ENCODE measurements around the gene PSMB11.
"Not testable (repeated sequence)": the region's sequence is repeated elsewhere in the genome, so short reads cannot be mapped to it uniquely, and the experiment has no call there.

Gene PSMB11, protein sequence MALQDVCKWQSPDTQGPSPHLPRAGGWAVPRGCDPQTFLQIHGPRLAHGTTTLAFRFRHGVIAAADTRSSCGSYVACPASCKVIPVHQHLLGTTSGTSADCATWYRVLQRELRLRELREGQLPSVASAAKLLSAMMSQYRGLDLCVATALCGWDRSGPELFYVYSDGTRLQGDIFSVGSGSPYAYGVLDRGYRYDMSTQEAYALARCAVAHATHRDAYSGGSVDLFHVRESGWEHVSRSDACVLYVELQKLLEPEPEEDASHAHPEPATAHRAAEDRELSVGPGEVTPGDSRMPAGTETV

DNA sequence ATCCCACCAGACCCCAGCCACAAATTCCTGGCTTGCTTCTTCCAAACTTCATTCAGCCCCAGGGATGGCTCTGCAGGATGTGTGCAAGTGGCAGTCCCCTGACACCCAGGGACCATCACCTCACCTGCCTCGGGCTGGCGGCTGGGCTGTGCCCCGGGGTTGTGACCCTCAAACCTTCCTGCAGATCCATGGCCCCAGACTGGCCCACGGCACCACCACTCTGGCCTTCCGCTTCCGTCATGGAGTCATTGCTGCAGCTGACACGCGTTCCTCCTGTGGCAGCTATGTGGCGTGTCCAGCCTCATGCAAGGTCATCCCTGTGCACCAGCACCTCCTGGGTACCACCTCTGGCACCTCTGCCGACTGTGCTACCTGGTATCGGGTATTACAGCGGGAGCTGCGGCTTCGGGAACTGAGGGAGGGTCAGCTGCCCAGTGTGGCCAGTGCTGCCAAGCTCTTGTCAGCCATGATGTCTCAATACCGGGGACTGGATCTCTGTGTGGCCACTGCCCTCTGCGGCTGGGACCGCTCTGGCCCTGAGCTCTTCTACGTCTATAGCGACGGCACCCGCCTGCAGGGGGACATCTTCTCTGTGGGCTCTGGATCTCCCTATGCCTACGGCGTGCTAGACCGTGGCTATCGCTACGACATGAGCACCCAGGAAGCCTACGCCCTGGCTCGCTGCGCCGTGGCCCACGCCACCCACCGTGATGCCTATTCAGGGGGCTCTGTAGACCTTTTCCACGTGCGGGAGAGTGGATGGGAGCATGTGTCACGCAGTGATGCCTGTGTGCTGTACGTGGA, at the start of gene PSMB11:
Gene PSMB11, plus strand, starts transcription at position 51 of the 804 bp plus-strand sequence. Its CDS starts 14 bp downstream, at position 65.
- DNase-seq, result no peak

GRCh38 chr14:22993517-22993916, 48.5 kb upstream of the PSMB11 start:
- no peak for DNase-seq

- DNase-seq, result peak; percentile 56
Measured at GRCh38 chr14:22994762-22995275, 47.2 kb upstream of the PSMB11 start.

- no peak for DNase-seq
Measured at GRCh38 chr14:22995889-22996625, 46.0 kb upstream of the PSMB11 start.

- no peak for DNase-seq
Measured at GRCh38 chr14:22996768-22997654, 45.0 kb upstream of the PSMB11 start.

GRCh38 chr14:22997676-22998323, 44.2 kb upstream of the PSMB11 start:
- DNase-seq, result no peak

GRCh38 chr14:22998329-22999012, 43.5 kb upstream of the PSMB11 start:
- no peak for DNase-seq

GRCh38 chr14:23000860-23001259, 41.2 kb upstream of the PSMB11 start:
- no peak for DNase-seq

DNA sequence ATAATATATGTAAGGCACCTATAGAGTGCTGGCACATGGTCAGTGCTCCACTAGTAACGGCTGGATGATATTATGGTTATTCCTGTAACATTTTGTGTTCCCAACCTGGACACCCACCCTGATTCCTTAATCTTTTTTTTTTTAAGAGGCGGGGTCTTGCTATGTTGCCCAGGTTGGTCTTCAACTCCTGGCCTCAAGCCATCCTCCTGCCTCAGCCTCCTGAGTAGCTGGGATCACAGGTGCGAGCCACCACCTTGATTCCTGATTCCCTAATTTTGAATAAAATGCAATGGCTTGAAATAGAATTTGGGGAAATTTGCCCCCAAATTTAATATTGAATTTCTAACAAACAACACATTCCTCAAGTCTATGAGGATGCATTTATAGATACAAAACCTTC, 39.4 kb upstream of the PSMB11 start:
- DNase-seq, result no peak

GRCh38 chr14:23004274-23004673, 37.7 kb upstream of the PSMB11 start:
- not testable (repeated sequence) for DNase-seq

DNA sequence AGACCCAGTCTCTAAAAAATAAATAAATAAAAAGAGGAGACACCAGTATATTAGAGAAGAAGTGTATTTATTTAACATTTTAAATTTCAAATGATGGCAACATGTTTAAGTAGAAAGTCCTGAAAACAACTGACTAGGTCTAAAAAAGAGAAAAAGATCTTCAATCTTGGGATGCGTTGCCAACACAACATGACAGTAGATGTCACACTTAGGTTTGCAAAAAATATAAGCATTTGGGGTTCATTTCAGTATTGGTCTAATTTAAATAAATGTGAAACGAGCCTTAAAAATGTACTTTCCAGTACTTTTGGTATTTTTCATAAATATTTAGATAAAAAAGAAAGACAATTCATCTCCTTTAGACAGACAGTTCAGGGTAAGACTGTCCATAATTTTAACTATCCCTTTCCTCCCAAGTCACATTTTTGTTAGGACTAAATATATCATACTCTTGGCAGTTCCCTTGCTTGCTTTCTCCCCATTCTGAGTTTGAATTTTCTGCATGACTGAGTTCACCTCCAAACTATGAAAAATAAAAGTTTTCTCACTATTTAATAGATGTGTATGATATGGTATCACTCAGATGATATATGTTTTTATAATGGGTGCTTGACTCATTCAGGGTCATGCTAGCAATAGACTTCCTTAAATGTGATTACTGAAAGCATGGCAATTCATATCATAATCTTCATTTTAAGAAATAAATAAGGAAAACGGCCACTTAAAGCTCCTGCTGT, 36.4 kb upstream of the PSMB11 start:
- DNase-seq, result peak; percentile 35

DNA sequence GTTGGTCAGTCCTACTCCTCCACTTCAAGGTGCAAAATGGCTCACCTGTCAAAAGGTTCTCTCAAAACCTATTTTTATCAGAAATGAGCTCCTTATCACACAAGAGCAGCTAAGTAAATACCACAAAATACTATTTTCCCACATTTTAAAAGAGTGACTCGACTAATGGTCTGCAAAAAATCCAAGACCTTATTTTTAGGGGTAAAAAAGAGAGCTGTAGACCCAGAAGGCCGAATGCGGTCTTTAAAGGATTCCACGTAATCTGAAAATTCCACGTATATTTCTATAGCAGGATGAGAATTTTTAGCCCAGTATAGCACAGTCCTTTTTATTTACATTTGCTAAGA, 35.9 kb upstream of the PSMB11 start:
- peak; percentile 57 for DNase-seq

GRCh38 chr14:23006544-23007419, 35.2 kb upstream of the PSMB11 start:
- peak; percentile 98 for DNase-seq

DNA sequence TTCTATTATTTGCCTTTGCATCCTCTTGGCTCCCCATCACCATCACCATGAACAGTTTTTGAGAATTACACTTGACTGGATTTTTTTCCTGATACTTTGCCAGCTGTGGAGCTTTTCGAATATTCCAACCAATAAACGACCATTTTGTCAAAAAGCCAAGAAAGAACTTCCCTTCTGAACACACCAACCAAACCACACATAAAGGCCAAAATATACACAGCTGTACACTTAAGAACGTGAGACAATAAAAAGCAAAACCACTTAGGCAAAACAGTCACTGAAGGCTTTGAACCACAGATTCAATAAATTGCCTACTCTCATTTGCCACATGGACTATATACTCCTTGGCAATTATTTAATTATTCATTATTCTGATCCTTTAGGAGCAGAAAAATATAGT, 33.2 kb upstream of the PSMB11 start:
- peak; percentile 42 for DNase-seq

GRCh38 chr14:23009483-23009938, 32.5 kb upstream of the PSMB11 start:
- no peak for DNase-seq

DNA sequence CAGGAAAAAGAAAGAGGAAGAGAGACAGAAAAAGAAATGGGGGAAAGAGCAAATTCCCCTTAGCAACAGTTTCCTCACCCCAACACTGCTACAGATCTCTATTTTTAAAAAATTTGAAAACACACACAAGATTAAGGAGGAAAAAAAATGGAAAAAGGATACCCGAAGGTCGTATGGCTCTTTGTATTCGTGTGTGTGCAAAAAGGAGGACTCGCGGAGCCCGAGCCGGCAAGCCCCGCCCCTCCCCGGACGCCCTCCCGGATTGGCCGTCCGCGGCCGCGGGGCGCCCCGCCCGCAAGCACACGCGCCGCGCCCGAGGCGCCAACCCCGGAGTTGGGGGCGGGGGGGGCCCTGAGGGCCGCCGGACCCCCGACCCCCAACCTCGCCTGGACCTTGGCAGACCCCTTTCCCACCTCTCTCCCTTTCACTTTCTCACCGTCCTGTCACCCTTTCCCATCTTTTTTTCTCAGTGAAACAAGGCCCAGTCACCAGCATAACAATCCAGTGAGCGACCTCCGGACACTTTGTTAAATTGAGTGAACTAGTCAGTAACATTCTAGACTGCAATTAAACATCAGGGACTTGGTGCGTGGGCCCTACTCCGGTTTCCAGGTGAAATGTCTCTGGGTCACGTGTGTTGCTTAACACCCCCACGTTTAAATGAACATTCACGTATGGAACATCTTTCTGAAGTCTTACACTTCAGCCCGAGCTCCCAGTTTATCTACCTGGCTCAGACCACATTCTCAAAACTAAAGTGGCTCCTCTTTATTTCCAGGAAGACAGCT, 31.9 kb upstream of the PSMB11 start, which contains the start of gene C14orf93:
Gene C14orf93, minus strand, starts transcription at position 205 of the 788 bp plus-strand sequence. CDS start 11,120 bp downstream, outside the sequence.
- DNase-seq, result peak; percentile 77

GRCh38 chr14:23013054-23013748, 28.8 kb upstream of the PSMB11 start:
- no peak for DNase-seq

DNA sequence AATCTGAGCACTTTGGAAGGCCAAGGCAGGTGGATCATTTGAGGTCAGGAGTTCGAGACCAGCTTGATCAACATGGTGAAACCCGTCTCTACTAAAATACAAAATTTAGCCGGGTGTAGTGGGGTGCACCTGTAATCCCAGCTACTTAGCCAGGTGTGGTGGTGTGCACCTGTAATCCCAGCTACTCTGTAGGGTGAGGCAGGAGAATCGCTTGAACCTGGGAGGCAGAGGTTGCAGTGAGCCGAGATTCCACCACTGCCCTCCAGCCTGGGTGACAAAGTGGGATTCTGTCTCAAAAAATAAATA, 28.3 kb upstream of the PSMB11 start:
- DNase-seq, result not testable (repeated sequence)

All from OCI-M1 (cell line).